Adrenal gland (tissue), 12 donors: Measurements from ENCODE around the gene ZNF791. TPM values are rescaled to one million over a fixed set of nuclear protein-coding genes. Genes with fewer than 3 reads are reported as not detected.
"Not testable (repeated sequence)": the region's sequence is repeated elsewhere in the genome, so short reads cannot be mapped to it uniquely, and the experiment has no call there.

ENCODE experiments used
- DNase-seq, 7 donors: peaks; one replicate each; pipeline ENCODE4 v3.0.0-alpha.2; 2019 to 2020
- H3K27ac ChIP-seq, 5 donors: fragments of 200-600 bp; sonication (generic) in 4 of 5; 1 replicate in 3 of 5; 2 replicates in 2 of 5; pipeline versions ENCODE4 v1.5.1 to v1.8.0; 2016 to 2020; ENCODE audit warnings: mild to moderate bottlenecking in 1 of 5
- H3K27me3 ChIP-seq: fragments of 200-600 bp; 2 replicates; pipeline ENCODE4 v1.8.0; 2021
- H3K36me3 ChIP-seq, 2 donors: fragments of 200-600 bp; replicated peaks in 1 of 2; 1 replicate in 1 of 2; 2 replicates in 1 of 2; pipeline versions ENCODE4 v1.5.1 to v1.8.0; 2018 to 2022
- H3K4me1 ChIP-seq, 2 donors: fragments of 200-600 bp; replicated peaks in 1 of 2; 1 replicate in 1 of 2; 2 replicates in 1 of 2; pipeline versions ENCODE4 v1.5.1 to v1.8.0; 2018 to 2021
- H3K4me3 ChIP-seq, 4 donors: fragments of 200-600 bp; sonication (generic) in 3 of 4; one replicate each; pipeline ENCODE4 v1.5.1; 2016 to 2018
- H3K9me3 ChIP-seq, 3 donors: fragments of 200-600 bp; sonication (generic) in 1 of 3; replicated peaks in 1 of 3; 1 replicate in 2 of 3; 2 replicates in 1 of 3; pipeline versions ENCODE4 v1.5.1 to v1.8.0; 2016 to 2021
- CTCF ChIP-seq, 6 experiments: fragments of 450-650 bp in 4 of 6; fragments of 200-600 bp in 2 of 6; sonication (generic) in 1 of 6; IDR thresholded peaks; 1 replicate in 5 of 6; 2 replicates in 1 of 6; pipeline versions ENCODE4 v1.5.1 to v1.8.0; 2016 to 2021; ENCODE audit warnings: antibody characterized with exemption in 6 of 6, mild to moderate bottlenecking in 2 of 6, moderate library complexity in 1 of 6
- POLR2A ChIP-seq, 2 donors: fragments of 450-650 bp; IDR thresholded peaks; one replicate each; pipeline ENCODE4 v1.6.1; 2017; ENCODE audit warnings: antibody characterized with exemption in 2 of 2, mild to moderate bottlenecking in 2 of 2, moderate library complexity in 1 of 2
- WGBS, 4 donors: extraction: QIAGEN DNeasy Blood & Tissue Kit in 2 of 4; methylation state at CpG; one replicate each; pipeline versions ENCODE4 v1.1.5 to v1.1.7; 2013 to 2017; 5-methylcytosine and 5-hydroxymethylcytosine counted together
- intact Hi-C, 2 donors: fragments of 100-400 bp; cut with DNase I; formaldehyde crosslinking; loops; one replicate each; pipeline versions ENCODE4 v1.14.1 to v1.15.0; 2022 to 2023
- polyA plus RNA-seq, 3 donors: library from polyadenylated mRNA; stranded (reverse); fragments of 200-250 nt in 2 of 3; fragments of 350-450 nt in 1 of 3; fragmentation: Illumina TruSeq in 1 of 3; extraction: RNeasy Lipid Tissue Mini Kit (QIAGEN cat#74804) in 1 of 3; gene quantifications; one replicate each; pipeline ENCODE4 v1.2.3, GENCODE V29; 2013 to 2014
- total RNA-seq, 9 donors: library from RNA; depleted of rRNA in 4 of 9; stranded (reverse); fragments of >200 nt in 4 of 9; fragments of 120-200 nt in 1 of 9; fragmentation: NEBNext Ultra II Directional in 1 of 9; extraction: Animal tissue kit (Norgen Biotek cat#: 25700) in 1 of 9; gene quantifications; one replicate each; pipeline versions ENCODE4 v1.1.0 to v1.2.4, GENCODE V29; 2013 to 2023
- donor health status: healthy with polysubstance abuse.
- donor health status: Bipolar disorder and iron deficiency.
- donor health status: DM: yes; HTN: yes; CAD: no.
- donor health status: DM: no; HTN: no; CAD: no.
- donor health status: DM: no; HTN: no; CAD: no.
- donor health status: DM: yes; HTN: yes; CAD: no.

ZNF791 gene
- total and polyA plus RNA-seq, 12 donors = 6.0 to 33.4 (median 17.0) TPM

- Histone ChIP-seq H3K27ac (no peak overlapping the region), H3K4me1 (peaks cover 0 to 27% of the 10 kb centered on the region in 2 donors)
- 84 to 100% (median 91%) methylated on average over 4 of the region's 4 CpGs for WGBS, 4 donors
Observed at GRCh38 chr19:12617646-12618045, 6.9 kb downstream of the ZNF791 start.

GRCh38 chr19:12621253-12622024 is 10.7 kb downstream of the ZNF791 start:
- H3K4me3 ChIP-seq, intact Hi-C loops, H3K9me3 ChIP-seq, H3K4me1 ChIP-seq, DNase-seq, H3K27ac ChIP-seq, H3K27me3 ChIP-seq: not testable (repeated sequence)
- peaks cover 0 to 25% of the 10 kb centered on the region in 2 donors for H3K36me3 ChIP-seq
- WGBS, 4 donors = 71 to 94% (median 75%) methylated on average over 11 to 26 of the region's 26 CpGs

More at GRCh38 chr19:12617646-12618045, 6.9 kb downstream of the ZNF791 start:
- Histone ChIP-seq H3K27me3 (no peaks in the 10 kb centered on the region), H3K9me3 (no peaks in the 10 kb centered on the region), H3K4me3 (no peak overlapping the region), H3K36me3 (peaks cover 0 to 13% of the 10 kb centered on the region in 2 donors)
- DNase-seq = no peak
- intact Hi-C loops = no loop called here
- TF ChIP-seq POLR2A (IDR thresholded peaks at IDR 0.05) (no peak), CTCF (IDR thresholded peaks at IDR 0.05) (no peak)

GRCh38 chr19:12623361-12624031 is 12.8 kb downstream of the ZNF791 start:
- TF ChIP-seq POLR2A (IDR thresholded peaks at IDR 0.05) (no peak), CTCF (IDR thresholded peaks at IDR 0.05) (no peak)
- Histone ChIP-seq H3K27ac (no peak overlapping the region), H3K4me3 (no peak overlapping the region), H3K9me3 (peaks cover 0 to 8% (median 6%) of the 10 kb centered on the region in 3 donors), H3K4me1 (no peaks in the 10 kb centered on the region), H3K36me3 (peaks cover 6 to 45% of the 10 kb centered on the region in 2 donors), H3K27me3 (no peaks in the 10 kb centered on the region)
- 83 to 90% (median 89%) methylated on average over 4 of the region's 4 CpGs for WGBS, 4 donors
- DNase-seq = no peak
- intact Hi-C loops = no loop called here

- TF ChIP-seq CTCF (IDR thresholded peaks at IDR 0.05) = no peak
- no peak for TF ChIP-seq POLR2A (IDR thresholded peaks at IDR 0.05)
- intact Hi-C loops = no loop called here
- Histone ChIP-seq H3K27ac (no peak overlapping the region), H3K27me3 (no peaks in the 10 kb centered on the region), H3K4me1 (no peaks in the 10 kb centered on the region), H3K4me3 (no peak overlapping the region), H3K9me3 (peaks cover 0 to 8% (median 6%) of the 10 kb centered on the region in 3 donors), H3K36me3 (peaks cover 6 to 51% of the 10 kb centered on the region in 2 donors)
- DNase-seq = no peak
- WGBS, 4 donors = 82 to 97% (median 94%) methylated on average over 8 of the region's 8 CpGs
Observed at GRCh38 chr19:12626958-12627357, 16.2 kb downstream of the ZNF791 start.
